Stimulated activated CD4-positive, alpha-beta T cell treated with anti-CD3 and anti-CD28 coated beads, Interleukin-12 subunit alpha, Interleukin-12 subunit beta, amount 100 ng/mL, for 4 hours (primary cell): Measurements from ENCODE around the gene RHOU.
A peak's percentile ranks its signal among the peaks of the same experiment; 100 is the strongest.

ENCODE experiments used
- DNase-seq: peaks from one replicate; pipeline ENCODE4 v3.0.0-alpha.2; 2020

Gene RHOU

DNA sequence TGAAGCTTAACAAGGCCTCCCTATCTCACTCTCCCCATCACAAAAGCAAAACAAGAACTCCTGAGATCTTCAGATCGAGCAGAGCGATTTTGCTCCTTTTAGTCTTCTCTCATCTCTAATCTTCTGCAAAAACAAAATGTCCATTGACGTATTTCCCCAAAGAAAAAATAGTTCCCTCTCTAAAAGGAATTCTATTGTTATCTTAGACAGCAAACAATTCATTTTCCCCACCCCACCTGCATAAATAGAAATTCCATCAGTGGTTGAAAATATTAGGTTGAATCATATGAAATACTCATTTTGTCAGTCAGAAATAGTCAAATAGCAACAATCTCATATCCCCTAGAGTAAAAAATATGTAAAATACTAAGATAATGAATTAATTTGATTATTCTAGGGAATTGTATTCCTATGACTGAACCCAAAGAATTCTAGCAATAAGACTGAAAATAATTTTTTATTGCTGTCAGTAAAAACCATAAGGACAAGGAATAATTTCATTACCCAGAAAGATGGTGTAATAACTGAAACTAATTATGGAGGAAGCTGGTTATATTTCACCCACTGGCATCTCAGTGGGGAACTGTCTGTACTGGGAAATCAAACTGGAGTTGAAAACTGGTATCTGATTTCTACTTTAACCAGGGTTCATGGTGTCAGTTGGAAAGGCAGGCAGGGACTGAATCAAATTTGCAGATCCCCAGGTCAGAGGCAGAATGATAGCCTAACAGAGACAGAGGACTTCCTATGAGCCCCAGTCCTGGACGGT is 51.3 kb downstream of the RHOU start:
- no peak for DNase-seq

DNA sequence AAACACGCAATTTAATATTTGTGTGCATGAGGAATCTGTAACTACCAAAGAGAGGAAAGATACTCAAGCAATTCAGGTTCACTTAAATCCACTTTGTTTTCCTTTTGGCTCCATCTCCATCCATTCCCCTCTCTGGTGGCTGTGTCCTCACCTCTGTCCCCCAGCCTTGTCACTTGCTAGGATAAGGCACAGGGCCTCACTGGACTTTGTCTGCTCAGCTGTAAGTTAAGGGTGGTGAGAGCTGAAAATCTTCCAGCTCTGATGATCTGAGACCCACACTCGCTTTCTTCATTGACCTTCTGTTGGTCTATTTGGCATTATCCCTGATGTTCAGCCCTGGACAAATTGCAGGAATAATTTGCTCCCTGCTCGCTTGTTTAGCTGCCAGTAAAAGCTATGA is 56.5 kb downstream of the RHOU start:
- no peak for DNase-seq

DNA sequence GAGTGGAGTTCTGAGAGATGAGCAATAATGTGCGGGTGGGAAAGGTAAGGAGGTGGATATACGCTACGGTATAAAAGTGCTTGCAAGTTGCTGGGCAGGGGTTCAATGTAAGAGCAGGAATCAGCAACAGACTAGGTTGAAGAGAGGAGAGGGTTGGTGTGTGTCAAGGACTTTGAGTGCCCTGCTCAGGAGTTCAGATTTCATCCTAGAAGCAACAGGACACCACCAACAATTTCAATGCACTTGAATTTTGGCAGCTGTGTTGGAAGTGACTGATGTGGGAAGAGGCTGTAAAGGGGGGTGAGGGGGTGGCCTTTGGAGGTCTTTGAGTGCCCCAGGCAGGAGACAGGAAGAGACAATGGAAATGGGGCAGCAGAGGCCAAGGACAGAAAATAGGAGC is 57.3 kb downstream of the RHOU start:
- DNase-seq, result no peak

DNA sequence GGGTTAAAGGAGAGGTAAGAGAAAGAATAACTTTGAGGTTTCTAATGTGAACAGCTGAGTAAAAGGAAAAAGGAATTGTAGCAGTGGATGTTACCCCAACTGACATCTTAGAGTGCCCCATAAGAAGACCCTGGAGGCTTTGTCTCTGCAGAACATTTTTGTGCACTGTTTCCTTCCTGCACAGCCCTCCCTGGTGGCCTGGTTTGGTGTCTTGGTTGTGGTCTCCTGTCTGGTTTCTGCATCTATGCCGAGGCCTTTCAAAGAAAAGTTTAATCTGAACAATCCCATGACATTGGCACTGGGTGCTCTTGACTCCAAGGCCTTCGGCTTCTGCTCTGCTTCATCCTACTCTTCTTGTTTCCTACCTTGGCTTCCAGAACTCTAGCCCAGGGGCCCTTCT is 57.8 kb downstream of the RHOU start:
- DNase-seq, result no peak

DNA sequence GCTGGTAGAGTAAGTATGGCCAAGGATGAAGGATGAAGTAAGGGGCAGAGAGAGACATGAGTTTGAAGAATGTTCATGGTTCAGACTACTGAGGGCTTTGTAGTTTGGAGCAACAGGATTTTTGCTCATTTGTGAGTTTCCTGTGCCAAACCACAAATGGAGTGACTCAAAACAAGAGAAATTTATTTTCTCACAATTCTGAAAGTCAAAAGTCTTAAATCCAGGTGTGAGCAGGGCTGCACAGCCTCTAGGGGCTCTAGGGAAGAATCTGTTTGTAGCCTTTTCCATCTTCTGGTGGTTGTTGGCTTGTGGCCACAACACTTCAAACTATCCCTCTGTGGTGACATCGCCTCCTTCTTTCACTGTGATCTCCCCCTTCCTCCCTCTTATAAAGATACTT is 58.9 kb downstream of the RHOU start:
- DNase-seq, result no peak

DNA sequence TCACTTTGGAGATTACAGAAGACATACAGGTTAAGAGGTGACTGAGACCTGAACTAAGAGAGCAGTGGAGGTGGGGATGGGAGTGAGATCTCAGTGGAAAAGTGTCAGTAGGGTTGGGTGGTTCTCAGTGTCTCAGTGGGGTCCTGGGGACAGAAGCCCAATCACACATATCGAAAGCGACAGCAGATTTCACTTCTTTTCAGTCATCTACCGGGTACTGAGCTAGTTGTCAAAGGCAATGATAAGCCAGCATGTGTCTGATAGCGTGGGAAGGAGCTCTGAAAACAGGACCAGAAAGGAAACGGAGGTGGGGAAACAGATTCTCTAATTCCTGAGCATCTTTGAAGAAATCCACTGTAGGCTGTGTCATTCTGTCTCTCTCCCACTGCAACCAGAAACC is 59.5 kb downstream of the RHOU start:
- peak; percentile 36 for DNase-seq

DNA sequence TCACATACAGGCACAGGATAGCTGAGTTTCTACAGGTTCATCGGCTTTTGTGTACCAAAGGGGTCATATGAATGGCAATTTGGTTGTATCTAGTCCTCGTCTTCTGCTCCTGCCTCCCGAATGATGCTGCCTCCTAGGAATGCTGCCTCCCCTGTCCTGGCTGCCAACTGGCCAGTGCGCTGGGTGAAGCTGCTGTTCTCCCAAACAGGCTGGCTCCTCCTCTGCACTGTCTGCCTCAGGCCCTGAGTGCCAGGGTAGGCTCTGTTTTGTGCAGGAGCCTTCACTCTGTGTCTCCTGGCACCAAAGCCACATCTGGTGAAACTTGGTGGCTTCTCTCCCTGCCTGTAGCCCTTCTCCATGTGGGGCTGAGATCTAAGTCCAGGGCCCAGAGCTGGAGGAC is 60.3 kb downstream of the RHOU start:
- DNase-seq, result no peak
